Upper lobe of left lung (tissue), 4 donors: Measurements from ENCODE around the gene PRICKLE3.

Experiments
- POLR2AphosphoS5 ChIP-seq, 2 donors: sonication (generic); formaldehyde crosslinking; IDR thresholded peaks; one replicate each; pipeline ENCODE4 v1.5.1; 2017; ENCODE audit warnings: antibody characterized with exemption in 2 of 2
- TF ChIP-seq, protein P1 (sequence below), 6 experiments: fragments of 450-650 bp in 4 of 6; fragments of 200-600 bp in 2 of 6; sonication (generic) in 2 of 6; IDR thresholded peaks; one replicate each; pipeline ENCODE4 v1.5.1; 2016 to 2019; ENCODE audit warnings: antibody characterized with exemption in 6 of 6

- TF ChIP-seq, protein P1, sequence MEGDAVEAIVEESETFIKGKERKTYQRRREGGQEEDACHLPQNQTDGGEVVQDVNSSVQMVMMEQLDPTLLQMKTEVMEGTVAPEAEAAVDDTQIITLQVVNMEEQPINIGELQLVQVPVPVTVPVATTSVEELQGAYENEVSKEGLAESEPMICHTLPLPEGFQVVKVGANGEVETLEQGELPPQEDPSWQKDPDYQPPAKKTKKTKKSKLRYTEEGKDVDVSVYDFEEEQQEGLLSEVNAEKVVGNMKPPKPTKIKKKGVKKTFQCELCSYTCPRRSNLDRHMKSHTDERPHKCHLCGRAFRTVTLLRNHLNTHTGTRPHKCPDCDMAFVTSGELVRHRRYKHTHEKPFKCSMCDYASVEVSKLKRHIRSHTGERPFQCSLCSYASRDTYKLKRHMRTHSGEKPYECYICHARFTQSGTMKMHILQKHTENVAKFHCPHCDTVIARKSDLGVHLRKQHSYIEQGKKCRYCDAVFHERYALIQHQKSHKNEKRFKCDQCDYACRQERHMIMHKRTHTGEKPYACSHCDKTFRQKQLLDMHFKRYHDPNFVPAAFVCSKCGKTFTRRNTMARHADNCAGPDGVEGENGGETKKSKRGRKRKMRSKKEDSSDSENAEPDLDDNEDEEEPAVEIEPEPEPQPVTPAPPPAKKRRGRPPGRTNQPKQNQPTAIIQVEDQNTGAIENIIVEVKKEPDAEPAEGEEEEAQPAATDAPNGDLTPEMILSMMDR (IDR thresholded peaks at IDR 0.05), result no peak
- TF ChIP-seq POLR2AphosphoS5 (IDR thresholded peaks at IDR 0.05), result no peak
Measured at GRCh38 chrX:49232525-49232924, 46.4 kb upstream of the PRICKLE3 start.
